ENCODE results near the gene AHRR.

AHRR gene

DNA sequence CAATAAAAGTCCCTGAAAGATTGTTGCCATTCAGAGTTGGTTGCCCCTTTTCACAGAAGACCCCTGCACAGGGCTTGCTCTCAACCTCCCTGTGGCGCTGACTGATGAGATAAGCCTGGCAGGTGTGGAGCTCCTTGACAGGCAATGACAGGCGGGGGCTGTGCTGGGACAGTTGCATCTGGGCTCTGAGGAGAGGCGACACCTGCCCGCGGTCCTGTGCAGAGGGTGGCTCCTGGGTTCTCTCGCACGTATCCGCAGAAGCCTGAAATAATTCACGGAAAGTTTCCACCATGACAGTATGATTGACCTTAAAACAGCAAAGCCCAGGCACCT, 101.7 kb downstream of the AHRR start:
- TF ChIP-seq, protein P1, sequence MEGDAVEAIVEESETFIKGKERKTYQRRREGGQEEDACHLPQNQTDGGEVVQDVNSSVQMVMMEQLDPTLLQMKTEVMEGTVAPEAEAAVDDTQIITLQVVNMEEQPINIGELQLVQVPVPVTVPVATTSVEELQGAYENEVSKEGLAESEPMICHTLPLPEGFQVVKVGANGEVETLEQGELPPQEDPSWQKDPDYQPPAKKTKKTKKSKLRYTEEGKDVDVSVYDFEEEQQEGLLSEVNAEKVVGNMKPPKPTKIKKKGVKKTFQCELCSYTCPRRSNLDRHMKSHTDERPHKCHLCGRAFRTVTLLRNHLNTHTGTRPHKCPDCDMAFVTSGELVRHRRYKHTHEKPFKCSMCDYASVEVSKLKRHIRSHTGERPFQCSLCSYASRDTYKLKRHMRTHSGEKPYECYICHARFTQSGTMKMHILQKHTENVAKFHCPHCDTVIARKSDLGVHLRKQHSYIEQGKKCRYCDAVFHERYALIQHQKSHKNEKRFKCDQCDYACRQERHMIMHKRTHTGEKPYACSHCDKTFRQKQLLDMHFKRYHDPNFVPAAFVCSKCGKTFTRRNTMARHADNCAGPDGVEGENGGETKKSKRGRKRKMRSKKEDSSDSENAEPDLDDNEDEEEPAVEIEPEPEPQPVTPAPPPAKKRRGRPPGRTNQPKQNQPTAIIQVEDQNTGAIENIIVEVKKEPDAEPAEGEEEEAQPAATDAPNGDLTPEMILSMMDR (IDR thresholded peaks at IDR 0.05; ENCODE audit: low read depth, low read length, missing control alignments), result no peak
- H3K4me3 ChIP-seq (ENCODE audit: low read depth, low read length), result no peak overlapping the region
- DNase-seq (ENCODE audit: low read depth), result no peak

DNA sequence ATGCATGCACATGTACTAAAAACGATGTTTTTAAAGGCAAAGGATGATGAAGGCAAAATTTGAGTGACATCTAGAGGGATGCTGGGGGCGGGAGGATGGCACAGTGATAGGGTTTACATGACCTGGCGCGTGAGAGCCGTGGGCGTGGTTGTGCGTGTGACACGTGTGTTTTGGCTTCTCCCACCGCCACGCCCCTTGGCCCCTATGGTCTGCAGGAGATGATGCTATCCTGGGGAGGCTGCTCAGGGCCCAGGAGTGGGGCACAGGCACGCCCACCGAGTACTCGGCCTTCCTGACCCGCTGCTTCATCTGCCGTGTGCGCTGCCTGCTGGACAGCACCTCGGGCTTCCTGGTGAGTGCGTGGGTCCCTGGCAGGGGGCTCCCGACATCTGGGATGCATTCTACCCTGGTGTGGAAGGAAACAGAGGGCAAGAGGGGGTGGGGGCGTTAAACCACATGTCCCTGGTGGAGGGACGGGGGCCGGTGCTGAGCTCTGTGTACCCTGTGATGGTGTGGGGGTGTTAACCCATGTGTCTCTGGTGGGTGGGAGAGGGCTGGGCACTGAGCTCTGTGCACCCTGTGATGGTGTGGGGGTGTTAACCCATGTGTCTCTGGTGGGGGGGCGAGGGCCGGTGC, 102.2 kb downstream of the AHRR start:
- H3K4me3 ChIP-seq (ENCODE audit: low read depth, low read length), result no peak overlapping the region
- no peak for DNase-seq (ENCODE audit: low read depth)
- TF ChIP-seq, protein P1 (IDR thresholded peaks at IDR 0.05; ENCODE audit: low read depth, low read length, missing control alignments), result no peak

DNA sequence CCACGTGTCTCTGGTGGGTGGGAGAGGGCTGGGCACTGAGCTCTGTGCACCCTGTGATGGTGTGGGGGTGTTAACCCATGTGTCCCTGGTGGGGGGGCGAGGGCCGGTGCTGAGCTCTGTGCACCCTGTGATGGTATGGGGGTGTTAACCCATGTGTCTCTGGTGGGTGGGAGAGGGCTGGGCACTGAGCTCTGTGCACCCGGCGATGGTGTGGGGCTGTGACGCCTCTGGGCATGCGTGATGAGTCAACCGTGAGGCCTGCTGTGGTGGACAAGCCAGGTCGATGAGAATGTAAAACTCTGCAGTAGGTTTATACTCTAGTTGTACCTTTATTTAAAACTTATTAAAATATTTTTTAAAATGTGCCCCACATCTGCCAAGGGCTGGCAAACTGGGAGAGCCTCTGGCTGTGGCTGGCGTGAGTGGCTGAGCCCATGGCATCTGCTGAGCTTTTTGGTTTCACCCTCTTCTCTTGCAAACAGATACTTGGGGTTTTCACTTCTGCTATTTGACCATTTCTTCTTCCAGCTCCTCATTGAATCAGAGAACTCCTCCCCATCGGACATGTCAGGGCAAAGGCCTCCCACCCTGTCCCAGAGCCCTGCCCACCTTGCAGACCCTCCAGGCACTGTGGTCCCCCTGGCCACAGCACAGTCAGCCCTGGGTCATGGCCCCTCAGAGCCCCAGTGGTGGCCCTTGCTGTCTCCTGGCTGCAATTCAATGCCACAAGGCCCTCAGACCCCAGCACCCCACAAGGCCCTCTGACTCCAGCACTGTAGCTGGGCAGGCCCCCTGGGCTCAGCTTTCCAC, 103.0 kb downstream of the AHRR start:
- peak; percentile 71 for DNase-seq (ENCODE audit: low read depth)
- H3K4me3 ChIP-seq (ENCODE audit: low read depth, low read length), result no peak overlapping the region
- TF ChIP-seq, protein P1 (IDR thresholded peaks at IDR 0.05; ENCODE audit: low read depth, low read length, missing control alignments), result no peak

DNA sequence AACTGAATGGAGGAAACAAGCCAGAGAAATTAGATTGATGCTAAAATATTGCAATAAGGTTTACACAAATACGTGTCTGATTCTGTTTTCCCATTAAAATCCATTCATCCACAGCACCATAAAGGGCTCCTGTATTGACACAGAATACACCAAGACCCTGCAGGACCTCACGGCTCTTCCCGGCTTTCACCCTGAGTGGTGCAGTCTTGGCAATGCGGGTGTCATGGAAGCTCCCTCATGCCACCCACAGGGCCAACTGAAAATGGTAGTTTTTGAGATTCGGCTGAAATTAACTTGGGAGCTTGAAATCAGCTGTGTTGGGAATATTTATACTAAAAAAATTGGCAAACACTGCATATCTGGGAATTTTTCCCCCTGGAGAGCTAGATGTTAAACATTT, 104.2 kb downstream of the AHRR start:
- H3K4me3 ChIP-seq (ENCODE audit: low read depth, low read length), result no peak overlapping the region
- no peak for DNase-seq (ENCODE audit: low read depth)
- TF ChIP-seq, protein P1 (IDR thresholded peaks at IDR 0.05; ENCODE audit: low read depth, low read length, missing control alignments), result no peak

DNA sequence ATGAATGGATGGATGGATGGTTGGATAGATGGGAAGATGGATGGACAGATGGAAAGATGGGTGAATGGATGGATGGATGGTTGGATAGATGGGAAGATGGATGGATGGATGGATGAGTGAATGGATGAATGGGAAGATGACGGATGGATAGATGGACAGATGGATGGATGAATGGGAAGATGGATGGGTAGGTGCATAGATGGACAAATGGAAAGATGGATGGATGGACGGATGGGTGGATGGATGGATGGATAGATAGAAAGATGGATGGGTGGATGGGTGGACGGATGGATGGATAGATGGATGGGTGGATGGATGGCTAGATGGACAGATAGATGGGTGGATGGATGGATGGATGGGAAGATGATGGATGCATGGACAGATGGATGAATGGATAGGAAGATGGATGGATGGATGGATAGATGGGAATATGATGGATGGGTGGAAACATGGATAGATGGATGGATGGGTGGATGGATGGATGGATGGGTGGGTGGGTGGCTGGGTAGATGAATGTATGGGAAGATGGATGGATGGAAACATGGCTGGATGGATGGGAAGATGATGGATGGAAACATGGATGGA, 105.0 kb downstream of the AHRR start:
- DNase-seq (ENCODE audit: low read depth), result no peak

DNA sequence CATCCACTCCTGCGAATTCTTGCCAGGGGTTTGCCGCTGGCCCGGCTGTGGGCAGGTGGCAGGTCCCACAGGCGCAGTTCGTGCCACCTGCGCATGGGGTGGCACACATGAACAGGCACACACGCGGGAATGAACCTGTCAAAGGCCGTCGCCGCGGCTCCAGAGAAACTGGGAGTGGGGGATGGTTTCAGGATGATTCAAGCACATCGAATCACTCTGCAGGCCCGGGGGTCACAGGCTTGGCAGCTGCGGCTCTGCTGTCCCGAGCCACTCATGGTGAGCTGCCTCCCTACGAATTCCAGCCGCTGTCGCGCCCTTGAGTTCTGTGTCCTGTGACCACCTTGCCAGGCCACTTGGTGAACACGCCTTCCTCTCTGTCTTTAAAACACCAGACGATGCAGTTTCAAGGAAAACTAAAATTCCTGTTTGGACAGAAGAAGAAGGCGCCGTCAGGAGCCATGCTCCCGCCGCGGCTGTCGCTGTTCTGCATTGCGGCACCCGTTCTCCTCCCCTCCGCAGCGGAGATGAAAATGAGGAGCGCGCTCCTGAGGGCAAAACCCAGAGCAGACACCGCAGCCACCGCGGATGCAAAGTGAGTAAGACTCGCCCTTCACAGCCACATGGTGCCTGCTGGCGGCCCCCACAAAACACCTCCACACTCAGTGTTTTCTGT, 106.0 kb downstream of the AHRR start:
- TF ChIP-seq, protein P1 (IDR thresholded peaks at IDR 0.05; ENCODE audit: low read depth, low read length, missing control alignments), result no peak
- no peak overlapping the region for H3K4me3 ChIP-seq (ENCODE audit: low read depth, low read length)
- no peak for DNase-seq (ENCODE audit: low read depth)

More for the DNA sequence above, 105.0 kb downstream of the AHRR start:
- no peak overlapping the region for H3K4me3 ChIP-seq (ENCODE audit: low read depth, low read length)
- TF ChIP-seq, protein P1 (IDR thresholded peaks at IDR 0.05; ENCODE audit: low read depth, low read length, missing control alignments), result no peak
